ENCODE measurements around the gene KIAA0232.
"Not testable (repeated sequence)": the region's sequence is repeated elsewhere in the genome, so short reads cannot be mapped to it uniquely, and the experiment has no call there.

Gene KIAA0232

GRCh38 chr4:6886886-6887285 is 104.4 kb downstream of the KIAA0232 start:
- DNase-seq: no peak

- DNase-seq: peak; percentile 67 to 80
Observed at GRCh38 chr4:6887591-6888371, 105.3 kb downstream of the KIAA0232 start.

GRCh38 chr4:6888506-6889071 is 106.1 kb downstream of the KIAA0232 start:
- no peak for DNase-seq

DNA sequence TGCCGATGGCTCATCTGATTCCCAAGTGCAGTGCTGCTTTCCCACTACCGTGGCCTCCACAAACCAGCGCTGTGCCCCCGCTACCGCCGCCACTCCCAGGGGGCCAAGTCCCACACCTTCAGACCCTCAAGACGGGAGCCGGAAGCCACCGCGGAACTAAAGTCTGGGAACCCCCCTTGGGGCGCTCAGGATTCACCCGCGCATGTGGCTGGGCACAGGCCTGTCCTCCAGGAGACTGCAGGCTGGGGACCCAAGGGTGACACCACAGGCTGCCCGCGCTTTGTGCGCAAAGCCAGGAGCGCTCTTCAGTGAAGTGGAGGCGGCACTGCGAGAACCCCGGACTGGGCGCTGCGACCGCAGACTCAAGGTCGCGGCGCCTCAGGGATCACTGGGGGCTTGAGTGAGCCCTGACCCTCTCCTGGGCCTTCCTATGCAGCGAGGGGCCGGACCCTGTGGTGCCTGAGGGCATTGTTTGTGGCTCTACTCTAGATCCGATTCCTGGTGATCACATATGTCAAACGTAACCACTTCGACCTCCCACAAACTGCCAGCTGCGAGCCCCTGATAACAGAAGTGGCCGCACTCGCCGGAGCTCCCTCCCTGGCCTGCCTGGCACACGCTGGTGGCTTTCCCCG is 106.7 kb downstream of the KIAA0232 start:
- no peak for DNase-seq

DNA sequence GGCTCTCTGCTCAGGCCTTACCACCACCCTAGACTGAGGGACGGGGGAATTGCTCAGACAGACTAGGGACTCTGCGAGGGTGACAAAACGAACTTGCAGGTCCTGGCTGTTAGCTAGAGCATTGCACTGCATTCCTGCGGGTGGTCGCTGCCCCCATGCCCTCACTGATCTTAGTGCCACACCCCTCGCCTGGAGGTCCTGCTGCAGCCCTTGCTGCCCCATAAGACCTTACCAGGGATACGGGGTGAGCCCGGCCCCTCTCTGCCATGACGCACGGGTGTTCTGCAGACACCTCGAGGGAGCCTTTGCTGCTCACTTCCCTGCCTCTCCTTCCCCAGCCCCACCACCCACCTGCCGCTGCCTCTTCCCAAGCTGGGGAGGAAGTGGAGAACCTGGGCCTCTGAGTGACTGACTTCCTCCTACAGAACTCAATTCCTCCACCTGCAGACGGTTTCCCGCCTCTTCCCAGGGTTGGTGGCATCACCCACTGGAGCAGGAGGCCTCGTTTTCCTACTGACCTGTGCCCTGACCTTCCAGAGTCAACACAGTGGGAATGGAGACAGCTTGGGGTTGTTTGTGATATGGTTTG is 107.3 kb downstream of the KIAA0232 start:
- no peak for DNase-seq

GRCh38 chr4:6890358-6890757 is 107.8 kb downstream of the KIAA0232 start:
- DNase-seq: no peak

GRCh38 chr4:6890971-6891370 is 108.4 kb downstream of the KIAA0232 start:
- not testable (repeated sequence) for DNase-seq

GRCh38 chr4:6891436-6892170 is 109.1 kb downstream of the KIAA0232 start:
- peak; percentile 43 to 47 for DNase-seq

- peak; percentile 42 to 48 for DNase-seq
Observed at GRCh38 chr4:6892190-6892908, 109.8 kb downstream of the KIAA0232 start.

GRCh38 chr4:6892909-6893202 is 110.3 kb downstream of the KIAA0232 start:
- no peak for DNase-seq

- peak; percentile 77 to 83 for DNase-seq
Observed at GRCh38 chr4:6893449-6894085, 111.0 kb downstream of the KIAA0232 start.

DNA sequence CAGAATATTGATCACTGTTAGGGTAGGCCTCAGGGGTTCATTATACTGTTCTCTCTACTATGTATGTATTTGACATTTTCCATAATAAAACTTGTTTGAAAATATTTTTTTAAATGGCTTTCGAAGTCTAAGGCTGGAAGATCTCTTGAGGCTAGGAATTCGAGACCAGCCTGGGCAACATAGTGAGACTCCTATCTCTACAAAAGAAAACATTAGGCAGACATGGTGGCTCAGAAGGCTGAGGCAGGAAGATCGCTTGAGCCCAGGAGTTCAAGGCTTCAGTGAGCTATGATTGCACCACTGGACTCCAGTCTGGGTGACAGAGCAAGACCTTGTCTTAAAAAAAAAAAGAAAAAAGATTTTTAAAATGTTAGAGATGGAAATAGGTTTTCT is 111.6 kb downstream of the KIAA0232 start:
- DNase-seq: no peak

GRCh38 chr4:6894528-6895498 is 112.3 kb downstream of the KIAA0232 start:
- no peak for DNase-seq

GRCh38 chr4:6896035-6896434 is 113.5 kb downstream of the KIAA0232 start:
- no peak for DNase-seq

DNA sequence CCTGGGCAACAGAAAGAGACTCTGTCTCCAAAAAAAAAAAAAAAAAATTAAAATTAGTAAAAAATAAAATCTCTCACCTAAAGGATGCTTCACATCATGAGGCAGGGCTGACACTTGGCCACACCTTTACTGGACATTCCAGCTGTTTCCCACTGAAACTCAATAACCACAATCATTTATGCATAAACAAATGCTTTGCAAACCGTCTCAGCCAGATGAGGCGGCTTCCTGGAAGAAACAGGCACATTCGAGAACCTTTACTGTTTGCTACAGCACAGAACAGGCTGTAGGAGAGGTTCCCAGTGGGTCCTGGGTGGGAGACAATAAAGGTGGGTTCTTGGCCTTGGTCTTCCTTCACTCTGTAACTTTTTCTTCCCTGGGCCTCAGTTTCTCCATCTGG is 116.2 kb downstream of the KIAA0232 start:
- no peak for DNase-seq

DNA sequence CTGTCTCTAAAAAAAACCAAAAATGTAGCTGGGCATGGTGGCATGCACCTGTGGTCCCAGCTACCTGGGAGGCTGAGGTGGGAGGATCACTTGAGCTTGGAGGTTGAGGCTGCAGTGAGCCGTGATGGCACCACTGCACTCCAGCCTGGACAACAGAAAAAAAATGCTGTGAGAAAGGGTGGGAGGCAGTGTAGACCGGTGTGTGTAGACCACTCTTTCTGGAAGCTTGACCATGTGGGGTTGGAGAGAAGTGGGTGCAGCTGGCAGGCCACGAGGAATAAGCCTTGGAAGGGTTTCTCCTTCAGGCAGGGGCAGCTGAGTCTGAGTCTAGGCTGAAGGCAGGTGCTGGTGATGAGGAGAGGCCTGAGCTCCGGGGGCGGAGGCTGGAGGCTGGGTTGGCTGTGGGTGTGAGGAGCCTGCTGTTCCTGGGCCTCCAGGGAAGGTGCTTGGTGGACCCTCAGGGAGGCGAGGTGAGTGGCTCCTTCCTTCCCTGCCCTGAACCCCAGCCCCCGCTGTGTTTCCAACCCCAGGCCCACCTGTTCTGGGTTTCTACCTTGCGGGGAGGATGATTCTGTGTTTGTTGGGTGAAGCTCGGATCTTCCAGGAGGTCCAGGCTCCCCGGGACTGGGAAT is 117.8 kb downstream of the KIAA0232 start:
- DNase-seq: no peak

DNA sequence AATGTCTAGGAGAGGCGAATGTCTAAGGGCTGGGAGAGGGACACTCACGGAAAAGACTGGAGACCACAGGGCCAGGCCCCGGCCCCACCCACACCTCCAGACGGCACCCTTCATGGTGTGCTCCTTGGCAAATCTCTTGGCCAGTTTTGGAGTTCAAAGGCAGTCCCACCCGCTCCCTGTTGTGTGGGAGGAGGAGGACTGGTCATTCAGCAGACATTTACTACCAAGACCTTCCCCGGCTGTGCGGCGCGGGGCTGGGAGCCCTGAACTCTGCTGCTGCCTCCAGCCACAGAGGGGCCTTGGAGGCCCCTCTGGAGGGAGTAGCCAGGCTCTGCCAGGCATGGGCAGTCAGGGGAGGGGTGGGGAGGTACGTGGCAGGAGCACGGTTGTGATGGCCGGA is 118.4 kb downstream of the KIAA0232 start:
- no peak for DNase-seq

DNA sequence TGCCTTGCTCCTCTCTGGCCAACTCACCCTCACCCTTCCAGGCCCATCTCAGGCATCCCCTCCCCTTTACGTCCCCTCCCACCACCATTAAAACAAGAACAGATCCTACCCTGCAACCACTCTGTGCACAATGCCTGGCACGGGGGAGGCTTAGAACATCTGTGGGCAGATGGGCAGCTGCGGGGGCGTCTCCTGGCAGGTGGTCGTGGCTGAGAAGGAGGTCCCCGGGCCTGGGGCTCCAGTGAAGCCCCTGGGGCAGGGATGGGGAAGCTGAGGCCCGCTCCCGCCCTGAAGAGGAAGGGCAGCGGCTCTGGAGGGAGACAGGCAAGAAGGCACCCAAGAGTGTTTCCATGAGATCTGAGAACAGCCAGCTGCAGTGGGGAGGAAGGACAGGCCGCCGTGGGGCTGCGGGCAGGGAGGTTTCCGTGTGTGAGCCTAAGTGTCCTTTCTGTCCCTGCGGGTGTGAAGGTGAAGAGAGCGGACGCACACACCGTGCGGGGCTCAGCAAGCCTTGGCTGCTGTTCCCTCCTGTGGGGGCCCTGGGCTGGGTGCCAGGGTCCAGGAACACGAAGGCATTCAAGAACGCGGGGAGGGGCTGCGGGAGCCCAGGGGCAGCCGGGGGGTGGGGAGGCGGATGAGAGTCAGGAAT is 119.3 kb downstream of the KIAA0232 start:
- DNase-seq: no peak

GRCh38 chr4:6902318-6903042 is 120.0 kb downstream of the KIAA0232 start:
- DNase-seq: no peak

Measured in inflammatory macrophage (primary cell).